Liver (tissue), 3 donors: ENCODE results near the gene ILKAP.

Experiments
- ATF3 ChIP-seq: IDR thresholded peaks from 2 replicates; pipeline ENCODE4 v1.6.1; 2016; ENCODE audit warnings: antibody characterized with exemption
- CTCF ChIP-seq: fragments of 150-350 bp; IDR thresholded peaks from 2 replicates; pipeline ENCODE4 v1.5.1; 2017; ENCODE audit warnings: improper control_type of control experiment, low read depth, low read length; ENCODE audit not compliant: missing input control
- FOXA1 ChIP-seq: IDR thresholded peaks from 2 replicates; pipeline ENCODE4 v1.6.1; 2016; ENCODE audit warnings: antibody characterized with exemption
- GABPA ChIP-seq, 2 donors: IDR thresholded peaks in 1 of 2; conservative IDR thresholded peaks in 1 of 2; 2 replicates each; pipeline ENCODE4 v1.6.1; 2016; ENCODE audit warnings: antibody characterized with exemption in 2 of 2, mild to moderate bottlenecking in 1 of 2, moderate library complexity in 1 of 2
- HNF4A ChIP-seq, 2 donors: conservative IDR thresholded peaks; 2 replicates each; pipeline ENCODE4 v1.6.1; 2016; ENCODE audit warnings: antibody characterized with exemption in 2 of 2, mild to moderate bottlenecking in 2 of 2
- MAX ChIP-seq: IDR thresholded peaks from 2 replicates; pipeline ENCODE4 v1.6.1; 2016; ENCODE audit warnings: antibody characterized with exemption
- RAD21 ChIP-seq, 2 donors: IDR thresholded peaks; 2 replicates each; pipeline ENCODE4 v1.6.1; 2016; ENCODE audit warnings: antibody characterized with exemption in 2 of 2, mild to moderate bottlenecking in 2 of 2
- REST ChIP-seq: IDR thresholded peaks from 2 replicates; pipeline ENCODE4 v1.6.1; 2016; ENCODE audit warnings: antibody characterized with exemption, mild to moderate bottlenecking
- TAF1 ChIP-seq: conservative IDR thresholded peaks from 2 replicates; pipeline ENCODE4 v1.6.1; 2016; ENCODE audit warnings: antibody characterized with exemption, mild to moderate bottlenecking
- ZBTB33 ChIP-seq: IDR thresholded peaks from 2 replicates; pipeline ENCODE4 v1.6.1; 2016; ENCODE audit warnings: antibody characterized with exemption
- donor health status: healthy.
- donor health status: healthy.

GRCh38 chr2:238132463-238133450 lies 70.7 kb downstream of the ILKAP start:
- no peak for TF ChIP-seq CTCF
- no peak for TF ChIP-seq MAX
- no peak for TF ChIP-seq REST
- TF ChIP-seq FOXA1, result no peak
- no peak for TF ChIP-seq HNF4A (conservative IDR thresholded peaks at IDR 0.05)
- no peak for TF ChIP-seq ATF3
- TF ChIP-seq RAD21 (IDR thresholded peaks at IDR 0.05), result no peak
- no peak for TF ChIP-seq ZBTB33
- TF ChIP-seq TAF1, result no peak
- TF ChIP-seq GABPA (IDR thresholded peaks at IDR 0.05 in 1 of 2, conservative IDR thresholded peaks at IDR 0.05 in 1 of 2), result no peak
